Mesenteric fat pad (tissue), 1 donor: Measurements from ENCODE around the gene FKBP6. TPM values are rescaled to one million over a fixed set of nuclear protein-coding genes. Genes with fewer than 3 reads are reported as not detected.
"Not testable (repeated sequence)": the region's sequence is repeated elsewhere in the genome, so short reads cannot be mapped to it uniquely, and the experiment has no call there.

Experiments used
- DNase-seq: peaks from one replicate; pipeline ENCODE4 v3.0.0-alpha.2; 2020; ENCODE audit warnings: low spot score
- total RNA-seq: library from RNA; stranded (reverse); fragmentation: NEBNext Ultra II Directional; extraction: Animal tissue kit (Norgen Biotek cat#: 25700); gene quantifications from one replicate; pipeline ENCODE4 v1.2.1, GENCODE V29; 2021
- donor health status: DM: yes; HTN: yes; CAD: no.

Gene FKBP6
- total RNA-seq, 1 donor from 2014 or later, result not detected

DNA sequence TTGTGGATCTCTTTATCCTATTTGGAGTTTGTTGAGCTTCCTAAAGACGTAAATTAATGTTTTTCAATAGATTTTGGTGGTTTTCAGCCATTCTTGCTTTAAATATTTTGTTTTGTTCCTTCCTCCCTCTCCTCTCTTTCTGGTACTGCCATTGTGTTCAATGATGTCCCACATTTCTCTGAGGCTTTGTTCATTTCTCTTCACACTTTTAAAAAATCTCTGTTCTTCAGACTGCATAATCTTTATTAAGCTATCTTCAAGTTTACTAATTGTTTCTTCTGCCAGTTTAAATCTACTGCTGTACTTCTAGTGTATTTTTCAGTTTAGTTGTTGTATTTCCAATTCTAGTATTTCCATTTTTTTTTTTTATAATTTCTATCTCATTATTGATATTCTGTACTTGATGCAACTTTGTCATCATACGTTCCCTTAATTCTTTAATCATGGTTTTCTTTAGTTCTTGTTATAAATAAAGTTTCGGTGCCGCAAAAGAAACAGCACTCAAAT lies 60.0 kb downstream of the FKBP6 start:
- no peak for DNase-seq

DNA sequence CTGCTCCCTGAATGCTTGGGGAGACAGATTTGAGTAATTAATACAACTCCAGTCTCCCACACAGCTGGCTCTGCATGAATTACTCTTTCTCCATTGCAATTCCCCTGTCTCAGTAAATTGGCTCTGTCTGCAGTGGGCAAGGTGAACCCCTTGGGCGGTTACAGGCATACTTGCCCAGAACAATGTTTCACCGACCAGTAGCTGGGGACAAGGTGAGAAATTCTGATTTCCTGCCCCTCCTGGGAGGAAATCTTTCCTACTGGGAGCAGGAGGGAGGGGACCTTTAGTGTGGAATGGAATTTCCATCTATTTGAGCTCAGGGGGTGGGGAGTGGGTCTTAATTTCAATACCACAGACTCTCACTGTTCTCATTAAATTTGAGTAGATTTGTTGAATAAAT lies 63.4 kb downstream of the FKBP6 start:
- no peak for DNase-seq

DNA sequence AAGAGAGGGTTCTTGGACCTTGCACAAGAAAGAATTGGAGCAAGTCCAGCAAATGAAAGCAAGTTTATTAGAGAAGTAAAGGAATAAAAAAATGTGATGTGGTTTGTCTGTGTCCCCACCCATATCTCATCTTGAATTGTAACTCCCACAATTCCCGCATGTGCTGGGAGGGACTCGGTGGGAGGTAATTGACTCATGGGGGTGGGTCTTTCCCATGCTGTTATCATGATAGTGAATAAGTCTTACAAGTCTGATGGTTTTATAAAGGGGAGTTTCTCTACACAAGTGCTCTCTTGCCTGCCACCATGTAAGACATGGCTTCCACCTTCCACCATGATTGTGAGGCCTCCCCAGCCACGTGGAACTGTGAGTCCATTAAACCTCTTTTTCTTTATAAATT lies 66.5 kb downstream of the FKBP6 start:
- DNase-seq, result no peak

DNA sequence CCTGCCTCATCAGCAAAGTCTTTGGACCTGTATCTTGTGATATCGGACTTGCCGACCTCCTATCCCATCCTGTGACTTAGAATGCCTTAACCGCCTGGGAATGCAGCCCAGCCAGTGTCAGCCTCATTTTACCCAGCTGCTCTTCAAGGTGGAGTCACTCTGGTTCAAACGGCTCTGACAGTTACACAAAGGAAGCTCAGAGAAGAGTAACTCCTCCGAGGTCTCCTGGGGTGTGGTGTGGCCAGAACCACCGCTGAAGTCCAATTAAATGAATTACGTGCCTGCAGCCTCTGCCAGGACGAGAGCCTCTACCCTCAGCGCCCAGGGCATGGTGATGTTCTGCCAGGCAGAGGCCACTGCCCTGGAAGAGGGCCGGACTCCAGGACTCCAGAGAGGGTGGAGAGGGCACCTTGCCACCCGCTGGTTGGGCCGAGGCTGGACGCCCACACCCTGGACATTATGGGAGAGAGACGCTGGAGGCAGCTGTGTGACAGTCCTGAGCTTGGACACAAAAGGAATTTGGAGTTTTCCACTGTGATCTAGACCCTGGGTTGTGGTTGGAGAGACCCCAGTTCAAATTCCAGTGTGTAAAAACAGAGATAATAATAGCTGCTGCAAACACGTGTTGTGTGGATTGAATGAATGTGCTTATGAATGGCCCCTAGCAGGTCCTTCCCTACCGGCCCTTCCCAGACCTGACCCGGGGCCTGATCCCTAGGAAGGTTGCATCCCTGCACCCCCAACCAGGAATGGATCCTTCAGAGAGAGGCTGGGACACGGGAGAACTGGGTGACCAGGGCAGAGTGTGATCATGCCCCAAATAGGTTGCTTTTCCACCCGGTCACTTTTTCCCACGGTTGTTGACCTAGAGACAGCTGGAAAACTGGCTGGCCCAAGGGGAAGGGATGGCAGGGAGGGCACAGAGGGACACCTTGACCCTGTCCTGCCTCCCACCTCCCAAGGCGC lies 67.9 kb downstream of the FKBP6 start:
- no peak for DNase-seq

DNA sequence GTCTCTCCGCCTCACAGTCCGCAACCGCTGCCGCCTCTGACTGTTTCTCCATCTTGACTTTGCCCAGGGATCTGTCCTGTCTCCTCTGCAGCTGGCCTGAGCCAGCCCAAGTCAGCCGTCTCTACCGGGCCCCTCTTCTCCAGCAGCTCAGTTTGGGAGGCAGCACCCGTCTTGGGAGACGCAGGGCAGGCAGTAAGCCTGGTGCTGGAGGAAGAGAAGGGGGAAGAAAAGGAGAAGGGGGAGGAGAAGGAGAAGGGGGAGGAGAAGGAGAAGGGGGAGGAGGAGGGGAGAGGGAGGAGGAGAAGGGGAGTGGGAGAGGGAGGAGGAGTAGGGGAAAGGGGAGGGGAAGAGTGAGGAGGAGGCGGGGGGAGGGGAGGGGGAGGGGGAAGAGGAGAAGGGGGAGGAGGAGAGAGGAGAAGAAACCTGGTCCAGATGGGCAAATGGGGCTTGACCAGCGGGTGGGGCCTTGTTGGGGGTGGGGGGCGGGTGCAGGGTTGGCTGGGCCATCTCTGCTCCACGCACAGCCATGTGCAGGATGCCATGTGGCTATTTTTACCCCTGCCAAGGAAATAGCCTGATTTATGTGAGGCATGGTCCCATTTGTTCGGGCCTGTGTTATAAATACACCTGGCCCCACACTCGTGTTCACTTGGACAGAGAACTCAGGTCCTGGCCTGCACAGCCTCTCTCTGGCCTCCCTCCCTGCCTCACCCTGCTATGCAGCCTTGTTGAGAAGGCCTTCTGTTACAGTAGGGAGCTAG lies 69.7 kb downstream of the FKBP6 start:
- DNase-seq, result no peak

DNA sequence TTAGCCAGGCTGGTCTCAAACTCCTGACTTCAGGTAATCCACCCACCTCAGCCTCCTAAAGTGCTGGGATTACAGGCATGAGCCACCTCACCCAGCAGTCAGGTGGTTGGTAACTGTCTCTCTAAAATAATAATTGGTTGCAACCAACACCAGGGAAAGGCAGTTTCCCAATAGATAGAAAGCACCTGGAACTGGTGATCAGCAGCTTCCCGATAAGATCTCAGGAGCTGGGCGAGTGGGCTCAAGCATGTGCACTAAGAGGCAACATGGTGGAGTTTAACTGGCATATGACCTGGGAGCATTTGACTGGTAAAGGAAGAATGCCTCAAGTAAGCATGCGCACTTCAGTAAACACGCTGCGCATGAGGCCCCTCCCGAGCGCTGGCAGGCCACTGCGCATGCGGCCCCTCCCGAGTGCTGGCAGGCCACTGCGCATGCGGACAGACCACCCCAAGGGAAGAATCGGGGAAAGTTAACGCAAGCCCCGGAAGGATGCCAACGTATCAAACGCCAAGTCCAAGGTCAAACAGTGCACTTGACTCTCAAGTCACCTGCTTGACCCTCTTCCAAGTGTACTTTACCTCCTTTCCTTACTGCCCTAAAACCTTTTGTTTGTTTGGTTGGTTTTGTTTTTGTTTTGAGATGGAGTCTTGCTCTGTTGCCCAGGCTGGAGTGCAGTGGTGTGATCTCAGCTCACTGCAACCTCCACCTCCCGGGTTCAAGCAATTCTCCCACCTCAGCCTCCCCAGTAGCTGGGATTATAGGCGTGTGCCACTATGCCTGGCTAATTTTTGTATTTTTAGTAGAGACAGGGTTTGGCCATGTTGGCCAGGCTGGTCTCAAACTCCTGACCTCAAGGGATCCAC lies 71.5 kb downstream of the FKBP6 start:
- peak; percentile 90 for DNase-seq

DNA sequence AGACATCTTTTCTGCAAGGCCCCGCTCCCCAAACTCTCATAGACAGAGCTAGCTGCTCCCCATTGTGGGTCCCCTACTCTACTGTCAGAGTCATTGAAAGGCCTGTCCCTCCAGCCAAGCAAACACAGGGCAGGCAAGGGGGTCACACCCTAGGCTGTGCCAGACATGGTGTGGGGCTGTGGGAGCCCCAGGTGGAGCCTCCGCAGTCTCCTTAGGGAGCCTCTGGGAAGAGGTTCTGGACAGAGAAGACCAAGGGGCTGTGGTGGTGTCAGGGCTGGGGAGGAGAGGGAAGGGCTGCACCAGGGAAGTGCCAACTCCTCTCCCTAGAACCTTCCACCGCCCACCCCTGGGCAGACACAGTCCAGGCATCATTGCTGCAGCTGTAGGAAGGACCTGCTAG lies 76.9 kb downstream of the FKBP6 start:
- DNase-seq, result not testable (repeated sequence)

Other genes with a start within 250 kb of the FKBP6 start
- gene SPDYE9, start 242.1 kb upstream of the FKBP6 start, total RNA-seq, result not detected
- gene NSUN5, start 19.3 kb upstream of the FKBP6 start, total RNA-seq, result 19.1 TPM
- gene TRIM50, start 79 bp upstream of the FKBP6 start, total RNA-seq, result 0.71 TPM
- 0.77 TPM for gene FZD9, start 105.6 kb downstream of the FKBP6 start, total RNA-seq
- 54.5 TPM for gene BAZ1B, start 194.1 kb downstream of the FKBP6 start, total RNA-seq
- gene BCL7B, start 229.5 kb downstream of the FKBP6 start, total RNA-seq, result 80.1 TPM